Body of pancreas (tissue), 4 donors: ENCODE results near the gene ANAPC1.
A peak's percentile ranks its signal among the peaks of the same experiment; 100 is the strongest.

Experiments used
- CTCF ChIP-seq, 7 experiments: fragments of 450-650 bp in 4 of 7; fragments of 200-600 bp in 3 of 7; sonication (generic) in 3 of 7; IDR thresholded peaks; one replicate each; pipeline ENCODE4 v1.5.1; 2016 to 2019; ENCODE audit warnings: antibody characterized with exemption in 7 of 7
- POLR2A ChIP-seq, 3 donors: fragments of 450-650 bp; IDR thresholded peaks; one replicate each; pipeline ENCODE4 v1.6.1; 2016; ENCODE audit warnings: antibody characterized with exemption in 3 of 3, mild to moderate bottlenecking in 2 of 3

- TF ChIP-seq CTCF (IDR thresholded peaks at IDR 0.05) (no peak), POLR2A (IDR thresholded peaks at IDR 0.05) (peak in 1 of 3 donors; percentile 14)
Observed at GRCh38 chr2:111896024-111896423, 12.0 kb upstream of the ANAPC1 start.
